ENCODE results near the gene IGF2BP3.

Gene IGF2BP3

DNA sequence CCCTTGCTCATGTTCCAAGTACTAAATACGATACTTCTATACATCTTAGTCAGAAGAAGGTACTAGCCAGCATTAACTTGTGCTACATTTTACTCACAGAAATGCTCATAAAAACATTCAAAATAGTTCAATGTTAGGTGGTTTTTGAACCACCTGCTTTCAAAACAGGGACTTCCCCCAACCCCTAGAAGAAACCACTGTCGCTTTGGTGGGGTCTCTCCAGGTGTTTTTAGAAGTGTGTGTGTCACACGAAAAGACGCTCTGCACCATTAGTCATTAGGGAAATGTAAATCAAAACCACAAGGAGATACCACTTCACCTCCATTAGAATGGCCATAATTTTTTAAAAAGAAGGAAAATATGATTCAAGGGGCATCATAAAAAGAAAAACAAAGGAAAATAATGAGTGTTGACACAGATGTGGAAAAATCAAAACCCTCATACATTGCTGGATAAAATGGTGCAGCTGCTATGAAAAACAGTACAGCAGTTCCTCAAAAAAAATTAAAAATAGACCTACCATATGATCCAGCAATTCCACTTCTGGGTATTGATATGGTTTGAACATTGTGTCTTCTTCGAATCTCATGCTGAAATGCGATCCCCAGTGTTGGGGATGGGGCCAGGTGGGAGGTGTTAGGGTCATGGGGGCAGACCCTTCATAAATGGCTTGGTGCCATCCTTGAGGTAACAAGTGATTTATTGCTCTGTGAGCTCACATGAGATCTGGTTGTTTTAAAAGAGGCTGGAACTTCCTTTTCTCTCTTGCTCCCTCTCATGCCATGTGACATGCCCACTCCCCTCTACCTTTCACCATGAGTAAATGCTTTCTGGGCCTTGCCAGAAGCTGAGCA lies 96.9 kb downstream of the IGF2BP3 start:
- peak; percentile 62 for DNase-seq (ENCODE audit: low read depth)

DNA sequence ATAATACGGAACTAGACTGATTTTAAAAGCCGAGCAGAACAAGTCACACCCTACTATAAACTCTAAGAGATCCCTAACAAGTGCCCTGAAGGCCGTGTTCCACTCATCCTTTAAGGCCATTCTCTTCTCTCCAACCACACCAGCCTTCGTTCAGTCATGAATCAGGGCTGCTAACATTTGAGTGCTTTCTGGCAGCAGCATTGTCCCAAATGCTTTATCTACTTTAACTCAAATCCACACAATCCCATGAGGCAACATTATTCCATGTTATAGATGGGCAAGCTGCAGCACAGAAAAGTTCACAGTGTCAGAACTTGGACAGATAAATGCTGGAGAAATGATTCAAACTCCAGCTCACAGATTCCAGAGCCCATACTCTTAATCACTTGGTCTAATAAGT lies 97.7 kb downstream of the IGF2BP3 start:
- DNase-seq (ENCODE audit: low read depth): no peak

DNA sequence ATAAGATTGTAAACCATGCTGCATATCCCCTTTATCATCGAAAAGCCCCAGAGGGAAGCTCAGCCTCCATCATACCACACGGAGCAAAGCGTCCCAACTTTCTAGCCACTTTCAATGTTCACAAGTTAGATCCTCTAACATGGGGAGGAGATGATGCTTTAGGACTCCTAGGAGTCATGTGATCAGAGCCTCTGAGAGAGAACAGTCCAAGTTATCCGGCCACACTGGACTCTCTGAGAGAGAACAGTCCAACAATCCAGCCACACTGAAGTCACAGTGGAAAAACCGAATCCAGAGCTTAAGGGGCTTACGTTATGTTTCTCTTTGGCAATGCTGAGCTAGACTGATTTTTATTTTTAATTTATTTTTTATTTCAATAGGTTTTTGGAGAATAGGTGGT lies 98.6 kb downstream of the IGF2BP3 start:
- no peak for DNase-seq (ENCODE audit: low read depth)

DNA sequence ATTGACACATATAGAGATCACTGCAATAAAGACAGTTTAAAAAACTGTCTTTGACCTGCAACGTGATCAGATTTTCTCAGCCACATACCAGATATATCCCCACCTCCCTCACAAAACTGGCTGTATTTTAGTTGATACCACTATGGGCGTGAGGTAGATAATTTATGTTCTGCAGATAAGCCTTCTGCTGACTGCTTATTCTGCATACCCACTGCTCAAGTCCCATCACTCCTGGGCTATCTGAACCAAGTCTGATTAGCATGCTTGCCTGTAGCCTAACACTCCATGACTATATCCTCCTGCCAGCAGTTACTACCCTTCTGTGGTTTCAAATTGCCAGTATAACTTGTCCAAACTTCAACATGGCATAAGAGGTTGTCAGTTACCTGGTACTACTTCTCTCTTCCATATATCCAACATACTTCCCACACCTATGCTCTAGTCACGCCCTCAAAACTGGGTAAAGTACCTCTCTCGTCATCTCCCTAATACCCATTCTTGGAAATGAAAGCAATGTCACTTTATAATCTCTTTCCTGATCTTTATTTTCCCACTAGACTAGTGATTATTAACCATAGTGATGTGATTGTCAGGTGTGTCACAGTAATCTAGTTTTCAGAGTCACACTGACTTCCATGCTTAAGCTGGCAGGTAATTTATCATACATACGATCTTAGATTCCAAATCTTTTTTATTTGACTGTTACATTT lies 100.4 kb downstream of the IGF2BP3 start:
- no peak for DNase-seq (ENCODE audit: low read depth)

DNA sequence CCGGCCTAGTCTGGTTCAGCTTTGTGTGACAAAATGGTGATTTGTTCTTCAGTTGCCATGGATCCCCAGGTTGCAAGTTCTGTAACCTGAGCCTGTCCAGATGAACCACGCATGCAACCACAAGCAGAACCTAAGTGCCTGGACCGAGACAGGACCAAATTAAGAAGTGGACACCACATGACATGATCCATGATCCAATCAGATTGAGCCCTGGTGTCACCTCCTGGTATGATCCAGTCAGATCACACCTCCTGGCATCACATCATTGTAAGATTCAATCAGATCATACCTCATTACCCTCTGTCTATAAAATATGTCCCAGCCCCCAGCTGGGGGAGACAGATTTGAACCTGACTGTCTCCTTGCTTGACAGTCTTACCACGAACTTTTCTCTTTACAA lies 101.2 kb downstream of the IGF2BP3 start:
- no peak for DNase-seq (ENCODE audit: low read depth)

DNA sequence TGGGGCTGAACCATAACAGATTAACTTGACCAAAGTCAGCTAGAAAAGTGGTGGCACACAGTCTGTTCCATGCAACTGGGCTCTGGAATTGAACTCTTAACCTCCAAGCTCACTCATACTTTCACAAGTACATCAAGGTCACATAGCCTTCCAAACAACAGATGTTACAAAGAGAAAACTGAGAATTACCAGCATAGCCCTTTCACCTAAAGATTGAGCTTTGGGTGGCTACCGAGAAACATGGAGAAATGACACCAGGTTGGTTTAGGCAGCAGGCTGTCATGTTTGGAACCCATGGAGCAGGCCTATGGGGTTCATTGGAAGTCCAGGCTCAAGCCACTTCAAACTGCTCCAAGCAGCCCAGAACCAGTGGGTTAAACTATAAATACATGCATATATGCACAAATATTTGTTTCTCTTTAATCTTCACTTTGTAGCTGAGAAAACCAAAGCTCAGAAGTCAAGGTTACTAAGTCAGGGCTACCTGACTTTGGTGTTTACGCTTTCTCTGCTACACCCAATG lies 112.1 kb downstream of the IGF2BP3 start:
- DNase-seq (ENCODE audit: low read depth): no peak

DNA sequence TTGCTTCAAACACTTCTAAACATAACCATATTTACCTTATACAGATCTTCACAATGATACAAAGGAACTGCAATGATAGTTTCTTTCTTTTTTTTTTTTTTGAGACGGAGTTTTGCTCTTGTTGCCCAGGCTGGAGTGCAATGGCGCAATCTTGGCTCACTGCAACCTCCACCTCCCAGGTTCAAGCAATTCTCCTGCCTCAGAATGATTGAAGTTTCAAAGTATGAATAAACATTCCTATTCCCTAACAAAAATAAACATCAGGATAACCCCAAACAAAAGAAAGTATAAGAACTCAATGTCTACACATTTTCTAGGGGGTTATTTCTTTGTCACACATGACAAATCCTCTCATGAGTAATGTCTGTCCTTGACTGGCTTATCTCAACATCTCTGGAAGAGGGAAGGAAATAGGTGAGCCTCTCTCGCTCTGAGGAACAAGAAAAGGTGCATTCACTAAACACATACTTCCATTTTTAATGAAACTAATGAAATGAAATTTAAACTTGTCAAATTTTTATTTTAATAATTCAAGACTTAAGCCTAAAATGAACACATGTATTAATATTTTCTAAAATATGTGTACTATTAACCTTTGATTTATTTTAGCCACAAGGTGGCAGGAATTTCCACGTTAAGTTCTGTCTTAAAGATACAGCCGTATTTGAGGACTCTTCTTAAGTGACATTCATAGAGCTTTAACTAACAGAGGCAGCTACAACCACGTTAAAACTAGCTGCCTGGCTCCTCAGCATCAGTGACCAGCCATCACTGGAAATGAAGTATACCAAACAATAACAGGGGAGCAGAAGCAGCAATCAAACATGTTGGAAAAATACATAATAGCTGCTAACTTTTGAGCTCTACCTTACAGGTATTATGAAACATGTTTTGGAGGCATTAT lies 112.8 kb downstream of the IGF2BP3 start:
- no peak for DNase-seq (ENCODE audit: low read depth)

DNA sequence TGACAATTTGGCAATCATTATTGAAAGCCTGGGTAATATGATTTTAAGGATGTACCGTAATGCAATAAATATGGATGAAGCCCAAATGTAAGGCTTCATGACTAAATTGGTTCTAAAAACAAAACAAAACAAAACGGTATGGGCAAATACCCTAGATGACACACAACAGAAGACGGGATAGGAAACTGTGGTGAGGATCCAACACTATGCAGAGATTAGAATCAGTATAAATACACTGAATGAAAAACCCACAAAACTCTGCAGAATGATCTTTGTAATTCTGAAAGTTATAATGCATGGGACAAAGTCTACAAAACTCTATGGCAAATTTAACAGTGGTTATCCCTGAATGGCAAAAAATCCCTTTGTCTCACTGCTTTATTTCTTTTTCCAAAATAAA lies 113.6 kb downstream of the IGF2BP3 start:
- DNase-seq (ENCODE audit: low read depth): no peak

DNA sequence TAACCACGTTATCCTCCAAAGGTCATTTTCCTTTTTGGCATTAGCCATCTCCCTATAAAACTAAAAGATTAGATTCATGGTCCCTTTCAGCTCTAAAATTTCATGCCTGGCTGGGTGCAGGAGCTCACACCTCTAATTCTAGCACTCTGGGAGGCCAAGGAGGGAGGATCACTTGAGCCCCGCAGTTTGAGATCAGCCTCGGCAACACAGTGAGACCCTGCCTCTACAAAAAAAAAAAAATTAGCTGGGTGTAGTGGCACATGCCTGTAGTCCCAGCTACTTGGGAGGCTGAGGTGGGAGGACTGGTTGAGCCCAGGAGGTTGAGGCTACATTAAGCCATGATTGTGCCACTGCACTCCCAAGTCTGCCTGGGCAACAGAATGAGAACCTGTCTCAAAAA lies 114.1 kb downstream of the IGF2BP3 start:
- no peak for DNase-seq (ENCODE audit: low read depth)

DNA sequence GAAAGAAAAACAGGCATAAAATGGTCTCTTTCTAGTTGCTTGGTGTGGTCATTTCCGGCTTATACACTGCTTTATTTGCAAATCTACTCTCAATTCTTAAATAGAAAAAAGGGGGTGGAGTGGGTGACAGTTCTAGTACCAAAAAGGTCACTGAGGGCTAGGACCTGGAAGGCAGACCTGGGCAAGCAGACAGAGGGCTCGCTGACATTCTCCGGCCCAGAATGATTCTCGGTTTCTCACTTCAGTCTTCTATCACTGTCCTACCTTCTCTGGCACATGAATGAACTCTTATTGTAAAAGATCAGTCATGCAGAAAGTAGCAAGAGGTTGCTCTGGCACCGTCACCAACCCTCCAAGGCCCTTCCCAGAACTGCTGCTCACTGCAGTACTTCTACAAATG lies 117.1 kb downstream of the IGF2BP3 start:
- DNase-seq (ENCODE audit: low read depth): no peak

DNA sequence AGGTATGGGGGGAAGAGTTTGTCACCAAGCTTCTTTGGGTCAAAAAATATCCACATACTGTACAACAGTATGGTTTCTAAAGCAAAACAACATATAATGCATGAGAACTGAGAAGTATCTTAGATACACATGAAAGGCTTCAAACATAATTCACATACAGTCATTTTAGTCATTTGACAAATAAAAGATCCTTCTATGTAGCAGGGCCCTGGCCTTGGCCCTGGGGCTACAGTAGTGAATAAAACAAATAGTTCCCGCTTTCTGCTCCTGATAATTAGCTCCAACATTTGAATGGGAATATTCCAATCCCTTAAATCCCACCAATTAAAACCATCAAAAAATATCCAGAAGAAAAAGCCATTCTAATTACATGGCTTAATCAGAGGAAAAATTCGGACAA lies 119.8 kb downstream of the IGF2BP3 start:
- no peak for DNase-seq (ENCODE audit: low read depth)

DNA sequence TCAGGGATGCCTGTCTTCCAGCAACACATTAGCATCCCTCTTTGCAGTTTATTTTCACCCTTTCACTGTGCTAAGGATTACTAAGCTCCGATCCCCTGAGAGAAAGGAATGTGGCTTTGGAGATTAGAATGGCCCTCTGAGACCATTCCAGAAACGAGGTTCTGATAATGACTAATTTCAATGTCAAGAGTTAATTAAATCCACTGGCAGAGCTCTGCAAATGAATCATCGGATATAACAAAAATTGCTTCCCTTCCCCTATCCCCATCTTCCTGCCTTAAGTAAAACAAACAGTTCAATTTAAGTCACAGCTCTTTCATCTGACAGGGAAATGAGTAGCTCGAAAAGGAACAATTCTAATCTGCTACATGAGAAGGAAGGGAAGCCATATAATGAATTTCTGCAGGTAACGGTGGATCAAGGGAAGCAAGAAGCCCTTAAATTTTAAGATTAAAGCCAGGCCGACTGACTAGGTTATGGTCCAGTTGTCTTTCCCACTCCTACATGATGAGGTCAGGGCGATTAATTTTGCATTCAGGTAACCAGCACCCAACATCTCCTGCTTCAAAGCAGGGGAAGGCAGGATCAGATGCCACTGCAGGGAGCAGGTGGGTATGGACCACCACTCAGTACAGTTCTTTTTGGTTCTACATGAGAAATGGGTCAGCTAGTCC lies 120.7 kb downstream of the IGF2BP3 start:
- DNase-seq (ENCODE audit: low read depth): no peak

DNA sequence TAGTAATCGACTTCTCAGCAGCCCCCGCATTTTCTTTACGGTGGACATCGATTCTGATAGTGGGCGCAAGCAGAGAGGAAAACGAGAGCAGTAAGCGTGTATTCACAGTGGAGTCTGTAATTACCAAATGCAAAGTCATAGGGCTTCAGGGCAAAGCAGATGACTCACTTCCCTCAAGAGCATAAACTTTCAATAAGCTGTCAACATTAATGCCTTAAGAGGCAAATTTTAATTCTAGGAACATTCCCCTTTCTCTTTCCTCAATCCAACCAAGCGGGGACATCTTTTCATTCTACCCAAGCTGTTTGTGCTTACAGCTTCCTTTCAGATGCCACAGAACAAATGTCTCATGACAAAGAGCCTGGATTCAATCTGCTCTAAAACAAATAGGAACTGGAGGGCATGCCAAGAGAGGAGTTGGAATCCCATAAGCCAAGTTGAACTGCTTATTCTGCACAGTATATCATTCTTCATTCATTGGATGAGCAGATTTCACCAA lies 122.6 kb downstream of the IGF2BP3 start:
- no peak for DNase-seq (ENCODE audit: low read depth)

DNA sequence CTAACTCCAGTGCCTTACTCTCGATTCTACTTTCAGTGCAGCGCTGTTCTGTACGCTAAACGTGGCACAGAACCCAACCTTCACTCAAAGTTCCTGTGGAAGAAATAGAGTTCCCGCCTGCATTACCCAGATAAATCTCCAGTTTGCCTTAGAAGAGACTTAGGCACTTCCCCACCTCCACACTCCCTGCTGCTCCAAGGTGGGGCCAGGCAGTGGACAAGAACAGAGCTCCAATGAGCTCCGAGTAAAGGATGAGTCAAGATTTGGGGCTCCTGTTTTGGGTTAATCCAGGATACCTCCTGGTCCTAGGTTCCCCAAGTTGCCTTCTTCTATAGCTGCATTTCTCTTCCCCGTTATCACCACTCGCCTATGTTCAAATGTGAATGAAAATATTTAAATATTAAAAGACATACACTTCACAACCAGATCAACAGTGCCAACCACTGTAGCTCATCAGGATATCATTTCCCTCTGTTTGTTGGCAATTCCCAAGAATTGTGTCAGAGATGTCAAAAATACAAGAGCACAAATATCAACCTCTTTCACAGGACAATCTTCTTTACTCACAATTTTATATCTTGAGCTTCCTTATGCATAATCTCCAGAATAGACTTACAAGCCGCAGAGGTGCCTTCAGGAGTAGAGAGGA lies 123.1 kb downstream of the IGF2BP3 start:
- DNase-seq (ENCODE audit: low read depth): no peak

DNA sequence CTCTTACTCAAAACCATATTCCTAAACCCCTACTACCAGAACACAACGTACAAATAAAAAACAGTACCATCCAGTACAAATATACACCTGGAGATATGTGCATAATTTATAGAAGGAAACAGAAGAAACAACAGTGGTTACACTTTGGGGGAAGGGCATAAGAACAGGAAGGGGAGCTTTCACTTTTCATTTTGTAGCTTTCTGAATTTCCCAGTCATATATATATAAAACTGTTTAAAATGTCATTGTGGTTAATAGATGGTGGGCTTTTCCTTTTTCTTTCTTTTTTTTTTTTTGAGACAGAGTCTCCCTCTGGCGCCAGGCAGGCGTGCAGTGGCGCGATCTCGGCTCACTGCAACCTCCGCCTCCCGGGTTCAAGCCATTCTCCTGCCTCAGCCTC lies 124.0 kb downstream of the IGF2BP3 start:
- no peak for DNase-seq (ENCODE audit: low read depth)

DNA sequence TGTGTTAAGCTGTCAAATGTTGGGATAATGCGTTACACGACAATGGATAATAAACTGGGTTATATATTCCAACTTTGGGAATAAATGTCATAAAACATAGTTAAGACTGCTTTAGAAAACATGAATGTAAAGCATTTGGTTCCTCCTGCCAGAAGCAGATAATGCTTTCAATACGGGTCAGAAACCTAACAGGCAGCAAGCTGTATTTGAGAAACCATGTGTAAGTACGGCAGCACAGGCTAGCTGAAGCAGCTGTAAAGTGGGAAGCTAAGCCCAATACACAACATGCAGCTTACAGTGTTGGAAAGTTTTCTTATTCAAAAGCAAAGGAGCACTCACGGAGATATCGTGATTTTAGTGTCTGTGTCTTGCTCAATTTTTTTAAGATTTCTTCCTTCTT lies 124.7 kb downstream of the IGF2BP3 start:
- no peak for DNase-seq (ENCODE audit: low read depth)

DNA sequence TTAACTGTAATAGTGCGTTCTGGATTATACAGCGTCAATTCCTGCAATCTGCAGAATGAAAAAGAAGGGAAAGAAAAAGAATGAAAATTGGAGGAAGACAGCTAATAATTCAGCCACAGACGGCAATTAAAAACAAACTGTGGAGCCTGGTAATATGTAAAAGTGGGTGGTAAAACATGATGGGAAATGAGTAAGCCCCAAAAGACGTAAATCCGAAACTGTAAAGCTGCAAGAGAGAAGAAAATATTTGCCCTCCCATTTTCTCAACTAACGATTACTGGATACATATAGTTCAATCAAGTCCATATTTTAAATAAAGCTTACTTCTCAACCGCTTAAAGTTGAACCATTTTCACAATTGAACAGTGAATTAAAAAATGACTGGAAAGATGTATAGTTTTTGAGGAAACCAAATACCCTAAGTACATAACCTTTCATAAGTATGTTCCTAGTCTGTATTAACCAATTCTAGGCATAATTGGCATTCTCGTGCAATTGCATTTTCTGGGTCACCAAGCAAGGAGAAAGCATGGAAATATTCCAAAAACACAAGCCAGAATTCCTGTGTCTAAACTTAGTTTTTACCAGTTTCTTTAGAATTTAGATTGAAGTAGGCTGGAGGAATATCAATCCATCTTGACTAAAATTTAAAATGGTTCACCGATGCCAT lies 126.3 kb downstream of the IGF2BP3 start:
- DNase-seq (ENCODE audit: low read depth): no peak

DNA sequence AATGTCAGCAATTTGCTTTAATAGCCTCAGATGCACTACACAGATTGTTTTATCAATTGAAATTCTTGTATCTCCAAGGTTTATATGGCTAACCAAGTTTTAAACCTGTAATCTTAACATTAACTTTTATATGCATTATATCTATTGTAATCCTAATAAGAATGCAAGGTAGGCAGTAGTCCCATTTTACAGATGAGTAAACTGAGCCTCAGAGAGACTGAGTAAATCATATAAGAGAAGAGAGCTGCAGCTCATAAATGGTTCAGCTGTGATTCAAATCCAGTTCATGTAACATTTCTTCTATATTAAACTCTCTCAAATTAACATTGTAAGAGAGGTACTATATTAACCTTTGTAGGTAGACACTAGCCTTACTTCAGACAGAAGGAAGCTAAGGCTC lies 127.2 kb downstream of the IGF2BP3 start:
- no peak for DNase-seq (ENCODE audit: low read depth)

DNA sequence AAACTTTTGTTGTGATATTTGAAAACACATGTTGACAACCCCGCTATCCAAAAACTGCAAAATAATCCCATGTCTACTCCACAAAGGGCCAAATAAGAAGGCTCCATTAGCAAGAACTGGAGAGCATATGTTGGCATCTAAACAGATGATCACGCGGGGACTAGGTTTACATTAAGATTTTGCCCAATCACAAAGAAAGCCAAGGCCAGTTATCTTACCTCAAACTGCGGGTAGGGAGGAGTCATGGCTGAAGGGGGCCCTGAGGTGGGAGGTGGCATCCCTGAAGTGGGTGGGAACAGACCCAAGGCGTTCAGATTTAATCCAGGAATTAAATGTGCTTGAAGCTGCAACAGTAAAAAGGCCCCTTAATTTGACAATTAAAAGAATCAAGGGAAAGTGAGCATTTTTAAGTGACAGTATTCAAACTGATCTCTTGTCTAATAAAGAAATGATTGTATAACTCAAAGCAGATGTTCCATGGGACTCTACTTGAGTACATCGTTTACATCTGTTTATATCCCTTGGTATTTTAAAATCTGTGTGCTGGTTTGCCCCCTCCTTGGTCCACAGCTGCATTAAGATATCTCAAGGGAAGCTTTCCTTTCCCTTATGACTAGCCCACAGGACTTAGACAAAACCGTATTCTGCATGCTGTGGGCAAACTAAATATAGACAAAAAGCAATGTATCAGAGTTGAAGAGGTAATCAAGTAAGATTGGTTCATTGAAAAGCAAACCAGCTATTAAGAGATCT lies 128.3 kb downstream of the IGF2BP3 start:
- no peak for DNase-seq (ENCODE audit: low read depth)

DNA sequence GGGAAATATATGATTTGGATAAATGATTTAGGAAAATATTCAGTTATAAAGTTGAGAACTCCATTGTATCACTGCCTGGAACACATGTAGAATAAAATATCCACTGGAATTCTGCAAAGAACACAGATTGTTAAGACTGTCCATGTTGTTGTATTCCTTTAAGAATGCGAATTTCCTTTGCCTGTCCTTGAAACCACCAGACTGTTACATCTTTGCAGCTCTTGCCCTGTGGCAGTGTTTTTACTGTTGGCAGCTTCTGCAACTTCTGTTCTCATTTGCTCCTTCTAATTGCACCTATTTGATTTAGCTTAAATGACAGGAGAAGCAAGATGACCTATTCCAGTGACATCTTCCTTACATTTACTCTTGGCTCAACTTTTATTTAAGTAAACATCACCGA lies 131.4 kb downstream of the IGF2BP3 start:
- no peak for DNase-seq (ENCODE audit: low read depth)
